Measurements from ENCODE around the gene TRIM32.

DNA sequence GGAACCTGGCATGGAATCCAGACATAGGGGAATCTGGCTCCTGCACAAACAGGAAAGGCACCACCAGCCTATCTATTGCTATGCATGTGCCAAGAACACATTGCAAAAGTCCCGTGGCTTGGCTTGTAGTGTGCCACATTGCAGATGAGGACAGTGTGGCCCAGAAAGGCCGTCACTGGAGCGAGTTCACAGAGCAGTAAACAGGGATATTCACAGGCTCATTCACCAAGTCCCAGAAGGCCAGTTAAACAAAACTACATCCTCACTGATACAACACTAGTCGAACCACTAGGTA is 39.6 kb upstream of the TRIM32 start:
- TF ChIP-seq, protein P1, sequence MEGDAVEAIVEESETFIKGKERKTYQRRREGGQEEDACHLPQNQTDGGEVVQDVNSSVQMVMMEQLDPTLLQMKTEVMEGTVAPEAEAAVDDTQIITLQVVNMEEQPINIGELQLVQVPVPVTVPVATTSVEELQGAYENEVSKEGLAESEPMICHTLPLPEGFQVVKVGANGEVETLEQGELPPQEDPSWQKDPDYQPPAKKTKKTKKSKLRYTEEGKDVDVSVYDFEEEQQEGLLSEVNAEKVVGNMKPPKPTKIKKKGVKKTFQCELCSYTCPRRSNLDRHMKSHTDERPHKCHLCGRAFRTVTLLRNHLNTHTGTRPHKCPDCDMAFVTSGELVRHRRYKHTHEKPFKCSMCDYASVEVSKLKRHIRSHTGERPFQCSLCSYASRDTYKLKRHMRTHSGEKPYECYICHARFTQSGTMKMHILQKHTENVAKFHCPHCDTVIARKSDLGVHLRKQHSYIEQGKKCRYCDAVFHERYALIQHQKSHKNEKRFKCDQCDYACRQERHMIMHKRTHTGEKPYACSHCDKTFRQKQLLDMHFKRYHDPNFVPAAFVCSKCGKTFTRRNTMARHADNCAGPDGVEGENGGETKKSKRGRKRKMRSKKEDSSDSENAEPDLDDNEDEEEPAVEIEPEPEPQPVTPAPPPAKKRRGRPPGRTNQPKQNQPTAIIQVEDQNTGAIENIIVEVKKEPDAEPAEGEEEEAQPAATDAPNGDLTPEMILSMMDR (conservative IDR thresholded peaks at IDR 0.05; ENCODE audit: low read length) = peak; percentile 15; the same call in 1 of the 2 replicates
- TF ChIP-seq EZH2phosphoT487 (IDR thresholded peaks at IDR 0.05; ENCODE audit: borderline replicate concordance) = no peak

Data from Loucy (cell line).